HG03097 (cell line): ENCODE results near the gene ADRB2.

Experiments used
- ATAC-seq: cut with Tn5 transposase; IDR thresholded peaks from one replicate; pipeline ENCODE4 v1.9.1; 2021; ENCODE audit not compliant: unreplicated experiment, low FRiP score

ADRB2 gene

DNA sequence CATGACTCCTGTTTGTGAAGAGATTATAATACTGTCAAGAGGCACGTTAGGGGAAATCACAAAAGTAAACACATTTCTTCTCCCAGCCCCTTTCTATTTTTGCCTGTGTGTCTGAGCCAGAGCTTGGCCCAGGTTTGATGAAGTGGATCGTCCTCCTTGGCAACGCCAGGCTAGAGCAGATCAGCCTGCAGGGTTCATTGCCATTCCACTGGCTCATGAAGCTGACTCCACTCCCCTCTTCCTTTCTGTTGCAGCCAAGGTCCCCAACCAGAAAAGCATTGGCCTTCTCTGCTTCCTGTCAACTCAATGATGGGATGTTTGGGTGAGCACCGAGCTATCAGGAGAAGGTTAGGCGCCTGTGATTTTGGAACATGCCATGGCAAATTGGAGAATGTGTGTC, 3.3 kb downstream of the ADRB2 start:
- ATAC-seq: no peak

DNA sequence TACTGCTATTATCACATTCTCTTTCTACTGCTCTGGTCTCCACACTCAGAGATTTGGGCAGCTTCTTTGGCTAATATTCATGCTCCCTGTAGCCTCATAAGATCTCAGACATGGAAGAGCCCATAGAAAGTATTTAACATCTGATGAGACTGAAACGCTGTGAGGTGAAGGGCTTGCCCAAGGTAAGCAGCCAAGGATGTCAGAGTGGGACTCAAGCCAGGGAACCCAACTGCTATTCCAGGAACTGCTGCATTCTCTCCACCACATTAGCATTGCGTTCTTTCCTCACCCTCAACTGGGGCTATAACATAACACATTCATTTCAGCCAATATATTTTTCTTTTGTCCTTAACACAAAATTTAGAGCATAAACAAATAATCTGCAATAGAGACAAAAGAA, 3.8 kb downstream of the ADRB2 start:
- ATAC-seq: no peak

DNA sequence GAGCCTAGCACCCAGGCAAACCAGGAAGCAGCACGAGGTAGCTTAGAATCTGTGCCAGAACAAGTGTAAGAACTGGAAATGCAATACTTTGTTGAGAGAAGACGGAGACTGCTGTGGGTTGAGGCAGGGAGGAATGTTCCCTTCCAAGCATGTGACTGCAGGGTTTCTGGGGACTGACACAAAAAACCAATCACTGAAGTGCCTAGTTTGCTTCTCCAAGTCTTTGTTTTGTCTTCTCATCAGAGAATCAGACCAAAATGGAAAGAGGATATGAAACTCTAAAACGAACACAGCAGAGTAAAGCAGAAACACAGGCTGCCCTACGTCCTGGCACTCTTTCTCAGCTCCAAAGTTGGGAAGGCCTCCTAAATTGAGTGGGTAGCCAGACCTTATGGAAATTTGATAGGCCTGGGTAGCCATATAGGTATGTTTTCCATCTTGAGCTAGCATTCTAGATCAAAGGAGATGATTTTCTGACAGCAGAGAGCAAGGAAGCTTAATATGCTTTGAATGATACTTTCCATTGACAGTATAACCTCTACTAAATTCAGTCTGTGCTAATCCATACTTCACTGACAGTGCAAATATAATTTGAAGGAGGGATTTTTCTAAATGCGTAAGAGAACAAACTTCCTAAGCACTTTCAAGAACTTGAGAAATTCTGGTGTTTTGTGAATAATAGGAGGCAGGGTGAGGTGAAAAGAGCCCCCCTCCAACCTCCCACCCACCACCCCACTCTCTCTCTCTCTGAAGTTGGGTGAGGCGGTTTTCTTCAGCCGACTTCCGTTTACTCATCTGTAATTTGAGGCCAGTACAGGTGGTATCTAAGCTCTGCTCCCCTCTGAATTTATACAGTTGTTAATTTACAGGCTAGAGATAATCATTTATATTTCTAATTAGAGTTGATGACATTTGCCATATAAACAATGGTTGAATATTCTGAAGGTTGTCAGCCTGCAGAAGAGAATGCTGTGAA, 5.5 kb downstream of the ADRB2 start:
- peak; percentile 85 for ATAC-seq

DNA sequence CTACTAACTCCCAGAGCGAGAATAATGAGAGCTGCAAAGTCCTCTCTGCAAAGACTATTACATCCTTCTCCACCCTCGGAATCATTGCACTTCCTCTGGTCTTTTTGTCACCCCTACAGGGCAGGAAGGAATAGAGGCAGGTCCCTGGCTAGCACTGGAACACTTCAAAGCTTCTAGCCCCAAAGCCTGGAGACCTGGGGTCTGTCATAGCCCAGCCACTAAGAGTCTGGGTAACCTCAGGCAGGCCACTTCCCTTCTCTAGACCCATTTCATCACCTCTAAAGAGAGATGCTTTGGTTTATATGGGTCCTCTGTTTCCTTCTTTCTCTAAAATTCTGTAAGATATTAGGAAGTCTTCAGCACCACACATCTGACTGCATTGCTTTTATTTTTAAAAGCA, 6.7 kb downstream of the ADRB2 start:
- no peak for ATAC-seq

DNA sequence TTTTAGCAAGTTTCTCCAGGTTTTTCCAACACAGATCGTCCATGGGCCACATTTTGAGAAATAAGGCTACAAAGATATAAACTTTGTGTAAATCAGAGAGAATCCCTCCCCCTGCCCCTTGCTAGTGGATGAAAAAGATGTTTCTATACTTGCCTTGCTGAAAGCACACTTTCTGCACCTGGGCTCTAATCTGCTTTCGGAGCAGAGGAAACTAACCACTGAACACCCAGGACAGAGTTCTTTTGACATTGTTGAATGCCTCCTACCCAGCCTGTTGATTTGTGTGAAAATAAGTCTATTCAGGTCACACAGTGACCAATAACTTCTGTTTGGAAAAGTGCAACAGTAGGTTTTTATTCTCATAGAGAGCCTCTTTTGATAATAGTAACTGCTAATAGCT, 7.5 kb downstream of the ADRB2 start:
- ATAC-seq: no peak

- ATAC-seq: no peak
Observed at GRCh38 chr5:148834689-148835088, 8.3 kb downstream of the ADRB2 start.

GRCh38 chr5:148836272-148837250, 10.2 kb downstream of the ADRB2 start:
- ATAC-seq: no peak

- no peak for ATAC-seq
Observed at GRCh38 chr5:148837383-148837782, 11.0 kb downstream of the ADRB2 start.

DNA sequence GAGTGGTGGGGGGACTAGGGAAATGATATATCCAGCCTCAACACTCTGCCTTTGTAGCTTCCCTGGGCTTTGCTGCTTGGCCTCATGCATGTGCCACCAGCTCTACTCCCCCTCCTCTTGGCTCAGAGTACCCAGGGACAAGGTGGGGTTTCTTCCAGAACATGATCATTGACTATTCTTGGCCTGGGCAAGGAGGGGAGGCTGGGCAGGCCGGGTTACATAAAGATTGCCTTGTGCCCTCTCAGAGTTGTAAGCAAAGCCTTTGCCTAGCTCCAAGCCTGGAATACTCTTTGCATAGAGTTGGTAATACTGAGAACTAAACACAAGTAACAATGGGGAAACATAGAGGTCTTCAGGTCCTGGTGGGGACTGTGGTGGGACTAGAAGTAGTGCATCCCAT, 11.9 kb downstream of the ADRB2 start:
- ATAC-seq: no peak

- ATAC-seq: no peak
Observed at GRCh38 chr5:148839960-148840359, 13.5 kb downstream of the ADRB2 start.

DNA sequence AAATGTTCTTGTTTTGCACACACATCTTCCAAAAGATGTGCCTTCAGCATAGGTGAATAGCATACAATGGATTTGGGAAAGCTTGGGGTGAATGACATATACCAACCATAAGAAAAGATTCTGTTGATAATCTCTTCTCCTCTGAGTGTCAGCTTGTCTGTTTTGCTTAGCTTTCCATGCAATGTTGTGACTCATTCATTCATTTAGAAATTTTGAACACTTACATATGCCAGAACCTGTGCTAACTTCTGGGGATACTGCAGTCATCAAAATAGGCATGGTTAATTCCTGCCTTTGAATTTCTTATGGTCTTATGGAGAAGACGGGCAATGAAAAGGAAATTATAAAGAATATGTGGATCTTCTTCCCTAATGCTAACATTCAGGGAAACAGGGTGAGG, 14.1 kb downstream of the ADRB2 start:
- no peak for ATAC-seq

- ATAC-seq: no peak
Observed at GRCh38 chr5:148841519-148841918, 15.1 kb downstream of the ADRB2 start.

DNA sequence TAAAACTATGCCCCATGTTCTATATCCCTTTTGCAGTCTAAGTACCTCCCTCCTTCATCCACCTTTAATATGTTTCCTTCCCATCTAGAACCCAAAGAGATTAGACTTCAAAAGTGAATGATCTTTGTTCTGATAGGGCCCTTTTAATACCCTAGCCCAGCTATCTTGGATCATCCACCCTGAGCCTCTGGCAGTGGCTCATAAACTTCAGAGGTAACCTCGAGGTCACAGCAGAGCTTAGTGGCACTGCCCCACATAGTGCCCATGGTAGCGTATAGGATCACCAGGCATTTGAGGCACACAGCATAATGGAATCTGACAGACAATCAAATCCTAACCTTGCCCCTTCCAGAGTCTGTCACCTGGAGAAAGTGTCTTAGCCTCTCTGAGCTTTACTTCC, 15.8 kb downstream of the ADRB2 start:
- no peak for ATAC-seq

- ATAC-seq: no peak
Observed at GRCh38 chr5:148843510-148844318, 17.3 kb downstream of the ADRB2 start.

GRCh38 chr5:148844433-148845280, 18.2 kb downstream of the ADRB2 start:
- ATAC-seq: no peak

GRCh38 chr5:148846930-148847329, 20.5 kb downstream of the ADRB2 start:
- ATAC-seq: no peak

DNA sequence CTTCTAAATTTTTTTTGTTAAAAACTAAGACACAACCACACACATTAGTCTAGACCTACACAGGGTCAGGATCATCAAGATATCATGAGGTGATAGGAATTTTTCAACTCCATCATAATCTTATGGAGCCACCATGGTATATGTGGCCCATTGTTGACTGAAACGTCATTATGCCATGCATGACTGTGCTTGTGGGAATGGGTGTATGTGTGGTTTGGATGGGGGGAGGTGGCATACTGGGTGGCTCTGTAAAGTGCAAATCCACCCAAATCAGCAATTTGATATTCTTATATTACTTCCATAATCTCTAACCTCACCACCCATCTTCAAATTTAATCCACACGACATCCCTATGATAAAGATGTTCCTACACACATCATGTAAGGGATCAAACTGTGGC, 21.0 kb downstream of the ADRB2 start:
- ATAC-seq: no peak

GRCh38 chr5:148848393-148849031, 22.1 kb downstream of the ADRB2 start:
- no peak for ATAC-seq

- no peak for ATAC-seq
Observed at GRCh38 chr5:148849461-148849860, 23.1 kb downstream of the ADRB2 start.
